Mammary epithelial cell (primary cell): ENCODE results near the gene TMEM207.

ENCODE experiments used
- CTCF ChIP-seq, 2 donors: IDR thresholded peaks in 1 of 2; conservative IDR thresholded peaks in 1 of 2; 2 replicates each; pipeline ENCODE4 v1.5.1; 2011 to 2012; ENCODE audit warnings: inconsistent platforms in 2 of 2, low read length in 2 of 2, mild to moderate bottlenecking in 2 of 2, control low read depth in 1 of 2, low read depth in 1 of 2; ENCODE audit not compliant: insufficient read depth in 1 of 2; ENCODE audit errors: extremely low read depth in 1 of 2
- EZH2 ChIP-seq: IDR thresholded peaks from 2 replicates; pipeline ENCODE4 v1.6.1; 2012; ENCODE audit warnings: low read length, inconsistent platforms, borderline replicate concordance

GRCh38 chr3:190486533-190486864 is 36.8 kb upstream of the TMEM207 start:
- TF ChIP-seq CTCF (conservative IDR thresholded peaks at IDR 0.05 in 1 of 2, IDR thresholded peaks at IDR 0.05 in 1 of 2; ENCODE audit: extremely low read depth in 1 of 2, insufficient read depth in 1 of 2, low read depth in 1 of 2, low read length in 2 of 2) (no peak), EZH2 (no peak)
